Natural killer cell (primary cell): ENCODE data around the gene CHST15. TPM values are rescaled to one million over a fixed set of nuclear protein-coding genes. Genes with fewer than 3 reads are reported as not detected.

ENCODE experiments used
- ATAC-seq, 3 donors: fragments of 150-1000 bp in 2 of 3; fragments of 200-7000 bp in 1 of 3; cut with Tn5 transposase; 1 replicate in 1 of 3; 2 replicates in 2 of 3; pipeline ENCODE4 v1.10.0; 2021; ENCODE audit warnings: mild to moderate bottlenecking in 2 of 3, moderate library complexity in 2 of 3
- DNase-seq, 2 donors: peaks; one replicate each; pipeline versions ENCODE4 v3.0.0 to v3.0.0-alpha.2; 2013 to 2021; ENCODE audit warnings: mixed read lengths in 1 of 2
- H3K27ac ChIP-seq: one replicate; pipeline ENCODE4 v1.5.1; 2013; ENCODE audit warnings: mild to moderate bottlenecking, low read length
- H3K27me3 ChIP-seq: one replicate; pipeline ENCODE4 v1.6.1; 2013; ENCODE audit warnings: low read length; ENCODE audit not compliant: control insufficient read depth, insufficient read depth
- H3K36me3 ChIP-seq: one replicate; pipeline ENCODE4 v1.6.1; 2013; ENCODE audit warnings: low read length; ENCODE audit not compliant: control insufficient read depth, insufficient read depth
- H3K4me1 ChIP-seq: one replicate; pipeline ENCODE4 v1.6.1; 2013; ENCODE audit warnings: low read length; ENCODE audit not compliant: control insufficient read depth, insufficient read depth
- H3K4me3 ChIP-seq: one replicate; pipeline ENCODE4 v1.5.1; 2013; ENCODE audit warnings: low read length
- H3K9me3 ChIP-seq: one replicate; pipeline ENCODE4 v1.6.1; 2013; ENCODE audit warnings: low read length; ENCODE audit not compliant: control insufficient read depth, insufficient read depth
- H3K27ac Mint-ChIP-seq, 2 donors: one replicate each; pipeline ENCODE4 v1.8.0; 2022; ENCODE audit warnings: mild to moderate bottlenecking in 2 of 2, mixed read lengths in 2 of 2, moderate library complexity in 1 of 2
- H3K27me3 Mint-ChIP-seq, 2 donors: one replicate each; pipeline ENCODE4 v1.8.0; 2022; ENCODE audit warnings: low read depth in 2 of 2, mixed read lengths in 2 of 2
- H3K36me3 Mint-ChIP-seq: one replicate; pipeline ENCODE4 v1.8.0; 2022; ENCODE audit warnings: mixed read lengths
- H3K4me1 Mint-ChIP-seq, 2 donors: one replicate each; pipeline ENCODE4 v1.8.0; 2022; ENCODE audit warnings: mixed read lengths in 2 of 2
- H3K4me3 Mint-ChIP-seq: one replicate; pipeline ENCODE4 v1.8.0; 2022; ENCODE audit warnings: mild to moderate bottlenecking, moderate library complexity, mixed read lengths
- H3K9me3 Mint-ChIP-seq, 2 donors: one replicate each; pipeline ENCODE4 v1.8.0; 2022; ENCODE audit warnings: mixed read lengths in 2 of 2
- CTCF ChIP-seq: fragments of 200-600 bp; IDR thresholded peaks from one replicate; pipeline ENCODE4 v1.8.0; 2022; ENCODE audit warnings: antibody characterized with exemption
- WGBS: methylation state at CpG from one replicate; pipeline ENCODE4 v1.1.7; 2013; ENCODE audit warnings: missing lambda C conversion rate; ENCODE audit not compliant: insufficient coverage; 5-methylcytosine and 5-hydroxymethylcytosine counted together
- intact Hi-C: fragments of 100-400 bp; cut with micrococcal nuclease; formaldehyde crosslinking; loops from one replicate; pipeline ENCODE4 v1.14.2; 2022
- total RNA-seq, 4 donors: library from RNA; stranded (reverse); fragments of 120-200 nt in 1 of 4; gene quantifications; one replicate each; pipeline versions ENCODE4 v1.2.3 to v1.2.4, GENCODE V29; 2013 to 2022

The CHST15 gene
- total RNA-seq, 3 donors from 2014 or later (not counting 1 experiment from before 2014, with no cell fraction given), result 1.9 to 11.9 (median 8.7) TPM

- no peak overlapping the region for H3K27ac Mint-ChIP-seq
- peaks cover 13 to 18% of the 10 kb centered on the region in 2 donors for H3K27me3 Mint-ChIP-seq
- no peak overlapping the region for H3K4me3 Mint-ChIP-seq
- intact Hi-C loops, result no loop called here
- no peaks in the 10 kb centered on the region for H3K36me3 Mint-ChIP-seq
- no peak overlapping the region for H3K4me3 ChIP-seq
- peaks cover 0 to 5% of the 10 kb centered on the region in 2 donors for H3K4me1 Mint-ChIP-seq
- 83% methylated on average over 3 of the region's 3 CpGs for WGBS
- H3K4me1 ChIP-seq, result peaks cover 42% of the 10 kb centered on the region
- ATAC-seq, result no peak
- no peak overlapping the region for H3K27ac ChIP-seq
- H3K9me3 ChIP-seq, result no peaks in the 10 kb centered on the region
- H3K27me3 ChIP-seq, result no peaks in the 10 kb centered on the region
- no peak for TF ChIP-seq CTCF
- no peak for DNase-seq
- no peaks in the 10 kb centered on the region for H3K9me3 Mint-ChIP-seq
- H3K36me3 ChIP-seq, result no peaks in the 10 kb centered on the region
Measured at GRCh38 chr10:124068929-124069328, 24.5 kb downstream of the CHST15 start.

GRCh38 chr10:124067825-124068400 is 25.5 kb downstream of the CHST15 start:
- DNase-seq (no peak), ATAC-seq (no peak)
- peaks cover 11 to 18% of the 10 kb centered on the region in 2 donors for H3K27me3 Mint-ChIP-seq
- H3K4me3 Mint-ChIP-seq, result no peak overlapping the region
- whole genome bisulfite sequencing, result 83% methylated on average over 14 of the region's 14 CpGs
- H3K9me3 Mint-ChIP-seq, result no peaks in the 10 kb centered on the region
- intact Hi-C loops, result no loop called here
- H3K36me3 Mint-ChIP-seq, result no peaks in the 10 kb centered on the region
- peaks cover 34% of the 10 kb centered on the region for H3K4me1 ChIP-seq
- H3K4me1 Mint-ChIP-seq, result peaks cover 0 to 5% of the 10 kb centered on the region in 2 donors
- no peaks in the 10 kb centered on the region for H3K9me3 ChIP-seq
- H3K36me3 ChIP-seq, result no peaks in the 10 kb centered on the region
- no peak overlapping the region for H3K27ac ChIP-seq
- no peak for TF ChIP-seq CTCF
- H3K4me3 ChIP-seq, result no peak overlapping the region
- H3K27ac Mint-ChIP-seq, result no peak overlapping the region
- H3K27me3 ChIP-seq, result no peaks in the 10 kb centered on the region

- H3K4me3 ChIP-seq, result no peak overlapping the region
- intact Hi-C loops, result no loop called here
- ATAC-seq (no peak), DNase-seq (no peak)
- Mint-ChIP-seq H3K9me3 (no peaks in the 10 kb centered on the region), H3K4me1 (peaks cover 0 to 5% of the 10 kb centered on the region in 2 donors), H3K27ac (no peak overlapping the region), H3K36me3 (no peaks in the 10 kb centered on the region), H3K27me3 (peaks cover 10 to 18% of the 10 kb centered on the region in 2 donors), H3K4me3 (no peak overlapping the region)
- no peaks in the 10 kb centered on the region for H3K27me3 ChIP-seq
- 72% methylated on average over 12 of the region's 12 CpGs for WGBS
- no peak overlapping the region for H3K27ac ChIP-seq
- peaks cover 27% of the 10 kb centered on the region for H3K4me1 ChIP-seq
- no peaks in the 10 kb centered on the region for H3K9me3 ChIP-seq
- H3K36me3 ChIP-seq, result no peaks in the 10 kb centered on the region
- no peak for TF ChIP-seq CTCF
Measured at GRCh38 chr10:124066781-124067714, 26.4 kb downstream of the CHST15 start.
